OCI-M1 (cell line): ENCODE results near the gene UFSP2.

Source experiments
- DNase-seq: peaks from one replicate; lab custom pipeline; 2025; lab: John Stamatoyannopoulos, UW

Gene UFSP2

GRCh38 chr4:185352741-185353140 is 73.0 kb downstream of the UFSP2 start:
- no peak for DNase-seq

- DNase-seq = no peak
Measured at GRCh38 chr4:185352202-185352601, 73.6 kb downstream of the UFSP2 start.

DNA sequence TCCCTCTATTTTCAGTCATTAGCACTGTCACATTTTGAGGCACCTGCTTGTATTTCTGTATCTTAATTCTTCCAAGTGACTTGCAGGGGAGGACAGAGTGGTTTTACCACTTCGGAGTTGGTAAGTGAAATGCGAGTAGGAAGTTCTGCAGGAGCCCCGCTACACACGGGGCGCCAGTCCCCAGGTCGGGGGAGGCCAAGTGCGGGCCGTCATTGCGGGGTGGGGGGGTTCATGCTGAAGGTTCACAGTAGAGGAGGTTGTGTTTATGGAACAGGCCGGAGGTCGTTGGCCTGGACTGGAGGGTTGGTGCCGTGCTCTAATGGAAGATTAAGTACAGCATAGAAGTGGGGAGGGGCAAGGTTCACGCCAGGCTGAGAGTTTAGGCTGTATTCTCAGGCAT is 74.1 kb downstream of the UFSP2 start:
- no peak for DNase-seq
